Heart left ventricle (tissue), 16 donors: ENCODE measurements around the gene BBX. TPM values are rescaled to one million over a fixed set of nuclear protein-coding genes. Genes with fewer than 3 reads are reported as not detected.

Experiments
- ATAC-seq, 4 donors: fragments of 200-7000 bp; cut with Tn5 transposase; one replicate each; pipeline ENCODE4 v1.9.1; 2020 to 2022; ENCODE audit warnings: moderate library complexity in 4 of 4, mild to moderate bottlenecking in 3 of 4, moderate number of reproducible peaks in 1 of 4
- DNase-seq, 5 donors: peaks; one replicate each; pipeline ENCODE4 v3.0.0-alpha.2; 2020
- H3K27ac ChIP-seq, 12 donors: fragments of 200-600 bp; sonication (generic) in 4 of 12; one replicate each; pipeline versions ENCODE4 v1.5.0 to v1.8.0; 2016 to 2022; ENCODE audit warnings: mild to moderate bottlenecking in 2 of 12
- H3K27me3 ChIP-seq, 9 donors: fragments of 200-600 bp; sonication (generic) in 2 of 9; one replicate each; pipeline versions ENCODE4 v1.5.1 to v1.8.0; 2016 to 2022; ENCODE audit warnings: mild to moderate bottlenecking in 3 of 9
- H3K36me3 ChIP-seq, 9 donors: fragments of 200-600 bp; sonication (generic) in 2 of 9; one replicate each; pipeline versions ENCODE4 v1.5.0 to v1.8.0; 2018 to 2022; ENCODE audit warnings: mild to moderate bottlenecking in 2 of 9
- H3K4me1 ChIP-seq, 12 donors: fragments of 200-600 bp; sonication (generic) in 4 of 12; one replicate each; pipeline versions ENCODE4 v1.5.0 to v1.8.0; 2016 to 2022; ENCODE audit warnings: mild to moderate bottlenecking in 3 of 12
- H3K4me3 ChIP-seq, 12 donors: fragments of 200-600 bp; sonication (generic) in 4 of 12; one replicate each; pipeline versions ENCODE4 v1.5.0 to v1.8.0; 2017 to 2022; ENCODE audit warnings: mild to moderate bottlenecking in 9 of 12, moderate library complexity in 4 of 12
- H3K9me3 ChIP-seq, 12 donors: fragments of 200-600 bp; sonication (generic) in 4 of 12; one replicate each; pipeline versions ENCODE4 v1.5.0 to v1.8.0; 2016 to 2022; ENCODE audit warnings: mild to moderate bottlenecking in 1 of 12
- CTCF ChIP-seq, 12 donors: fragments of 200-600 bp; sonication (generic) in 4 of 12; IDR thresholded peaks; one replicate each; pipeline versions ENCODE4 v1.5.0 to v1.8.0; 2018 to 2022; ENCODE audit warnings: antibody characterized with exemption in 12 of 12, mild to moderate bottlenecking in 5 of 12
- POLR2A ChIP-seq, 2 donors: fragments of 450-650 bp; IDR thresholded peaks; one replicate each; pipeline ENCODE4 v1.6.1; 2017; ENCODE audit warnings: antibody characterized with exemption in 2 of 2, mild to moderate bottlenecking in 2 of 2, moderate library complexity in 2 of 2
- WGBS, 4 donors: extraction: QIAGEN DNeasy Blood & Tissue Kit in 2 of 4; methylation state at CpG; one replicate each; pipeline versions ENCODE4 v1.1.5 to v1.1.7; 2013 to 2018; 5-methylcytosine and 5-hydroxymethylcytosine counted together
- intact Hi-C, 10 donors: fragments of 100-400 bp; cut with DNase I; formaldehyde crosslinking; loops; one replicate each; pipeline versions ENCODE4 v1.11.1 to v1.14.2; 2022
- polyA plus RNA-seq, 2 donors: library from polyadenylated mRNA; stranded (reverse); fragments of 200-250 nt; gene quantifications; one replicate each; pipeline ENCODE4 v1.2.3, GENCODE V29; 2013
- total RNA-seq, 9 donors: library from RNA; depleted of rRNA in 2 of 9; stranded (reverse); fragments of >200 nt in 2 of 9; fragmentation: NEBNext Ultra II Directional in 3 of 9; extraction: Animal tissue kit (Norgen Biotek cat#: 25700) in 3 of 9; gene quantifications; one replicate each; pipeline versions ENCODE4 v1.1.0 to v1.2.4, GENCODE V29; 2016 to 2023
- donor health status: ischemic (EF 13 %, LVEDD 7.1; RV severe dilation, severe dysfunction).
- donor health status: healthy with polysubstance abuse.
- donor health status: DM: no; HTN: yes; CAD: no.
- donor health status: DM: no; HTN: no; CAD: no.
- donor health status: ischemic (EF 25% LVEDD 6.9; RV normal size, moderate dysfunction).
- donor health status: ischemic (EF 25% LVEDD 5.7; RV mildly dilated, moderate dysfunction).
- donor health status: healthy.
- donor health status: DM: yes; HTN: yes; CAD: no.
- donor health status: ischemic (EF 35%, LVEDD 5.7; RV mildly dilated, moderate dysfunction).
- donor health status: nonischemic (EF 11% LVEDD 7.7; RV severe dilation, severe dysfunction).
- donor health status: DM: yes; HTN: yes; CAD: no.
- donor health status: PGD.
- donor health status: ischemic (EF 29% LVEDD 5.4; RV normal size, mild dysfunction).
- donor health status: nonischemic (EF 23%, LVEDD 6.1; RV moderate dilation, normal function).

Gene BBX
- total and polyA plus RNA-seq, 11 donors: 9.1 to 60.5 (median 46.8) TPM

GRCh38 chr3:107574650-107575049, 51.9 kb downstream of the BBX start:
- peaks cover 0 to 6% (median 0%) of the 10 kb centered on the region in 12 donors for H3K4me1 ChIP-seq
- H3K4me3 ChIP-seq: no peak overlapping the region
- no peaks in the 10 kb centered on the region for H3K27me3 ChIP-seq
- intact Hi-C loops: loop anchor here (5.0 to 10.0 kb wide), 11 partner anchors 88 to 353 kb away; no protein-coding TSS in a partner anchor
- ATAC-seq: peak in 3 of 4 donors; percentile 67 to 74 (median 69)
- TF ChIP-seq CTCF (IDR thresholded peaks at IDR 0.05): peak; percentile 46 to 77 (median 60)
- no peak for TF ChIP-seq POLR2A (IDR thresholded peaks at IDR 0.05)
- peaks cover 0 to 5% (median 0%) of the 10 kb centered on the region in 9 donors for H3K36me3 ChIP-seq
- DNase-seq: no peak
- no peaks in the 10 kb centered on the region for H3K9me3 ChIP-seq
- no peak overlapping the region for H3K27ac ChIP-seq

GRCh38 chr3:107578091-107578490, 55.3 kb downstream of the BBX start:
- no peak for DNase-seq
- ATAC-seq: peak in 1 of 4 donors; percentile 52
- Histone ChIP-seq H3K4me3 (no peak overlapping the region), H3K4me1 (peaks cover 0 to 15% (median 2%) of the 10 kb centered on the region in 12 donors), H3K27ac (no peak overlapping the region), H3K36me3 (peaks cover 0 to 5% (median 0%) of the 10 kb centered on the region in 9 donors), H3K27me3 (no peaks in the 10 kb centered on the region), H3K9me3 (no peaks in the 10 kb centered on the region)
- intact Hi-C loops: loop anchor here (5.0 to 10.0 kb wide), 11 partner anchors 84 to 349 kb away; no protein-coding TSS in a partner anchor
- 51 to 63% (median 61%) methylated on average over 2 of the region's 2 CpGs for WGBS, 4 donors
- TF ChIP-seq POLR2A (IDR thresholded peaks at IDR 0.05) (no peak), CTCF (IDR thresholded peaks at IDR 0.05) (no peak)

GRCh38 chr3:107578523-107578922, 55.8 kb downstream of the BBX start:
- no peak for ATAC-seq
- no peaks in the 10 kb centered on the region for H3K9me3 ChIP-seq
- no peak for TF ChIP-seq CTCF (IDR thresholded peaks at IDR 0.05)
- TF ChIP-seq POLR2A (IDR thresholded peaks at IDR 0.05): no peak

DNA sequence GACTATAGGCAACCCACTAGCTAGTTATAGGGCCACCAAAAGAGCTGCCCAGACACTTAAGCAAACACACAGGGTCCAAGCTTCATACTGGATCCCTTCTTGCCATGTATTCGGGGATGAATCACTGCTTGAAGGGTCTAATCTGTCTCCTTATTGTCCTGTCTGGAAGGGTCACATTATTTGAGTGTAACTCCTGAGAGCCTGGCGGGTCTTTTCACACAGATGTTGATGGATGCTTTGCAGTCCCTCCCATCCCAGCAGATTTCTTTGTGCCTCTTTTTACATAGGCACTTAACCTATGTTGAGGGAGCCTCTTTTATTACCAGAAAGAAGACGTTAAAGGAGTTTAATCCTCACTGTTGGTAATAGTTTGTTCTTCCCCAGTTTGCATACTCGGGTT, 56.6 kb downstream of the BBX start:
- TF ChIP-seq CTCF (IDR thresholded peaks at IDR 0.05) (no peak), POLR2A (IDR thresholded peaks at IDR 0.05) (no peak)
- Histone ChIP-seq H3K4me3 (no peak overlapping the region), H3K36me3 (no peaks in the 10 kb centered on the region), H3K27me3 (no peaks in the 10 kb centered on the region), H3K27ac (no peak overlapping the region), H3K4me1 (peaks cover 0 to 15% (median 2%) of the 10 kb centered on the region in 12 donors), H3K9me3 (no peaks in the 10 kb centered on the region)
- no peak for ATAC-seq
- intact Hi-C loops: loop anchor here (5.0 to 10.0 kb wide), 11 partner anchors 83 to 348 kb away; no protein-coding TSS in a partner anchor
- DNase-seq: no peak
- WGBS, 4 donors: 82 to 90% (median 83%) methylated on average over 4 of the region's 4 CpGs

More at GRCh38 chr3:107578523-107578922, 55.8 kb downstream of the BBX start:
- peaks cover 0 to 5% (median 0%) of the 10 kb centered on the region in 9 donors for H3K36me3 ChIP-seq
- no peak overlapping the region for H3K4me3 ChIP-seq
- DNase-seq: no peak
- H3K4me1 ChIP-seq: peaks cover 0 to 15% (median 2%) of the 10 kb centered on the region in 12 donors
- no peak overlapping the region for H3K27ac ChIP-seq
- intact Hi-C loops: loop anchor here (5.0 to 10.0 kb wide), 11 partner anchors 84 to 349 kb away; no protein-coding TSS in a partner anchor
- no peaks in the 10 kb centered on the region for H3K27me3 ChIP-seq
- WGBS, 4 donors: 86 to 89% (median 88%) methylated on average over 3 of the region's 3 CpGs
